Measurements from ENCODE around the gene SRRM4. TPM values are rescaled to one million over a fixed set of nuclear protein-coding genes. Genes with fewer than 3 reads are reported as not detected.

The SRRM4 gene
- total and polyA plus RNA-seq, 12 donors: 0.11 to 4.3 (median 0.67) TPM; not detected in 3

DNA sequence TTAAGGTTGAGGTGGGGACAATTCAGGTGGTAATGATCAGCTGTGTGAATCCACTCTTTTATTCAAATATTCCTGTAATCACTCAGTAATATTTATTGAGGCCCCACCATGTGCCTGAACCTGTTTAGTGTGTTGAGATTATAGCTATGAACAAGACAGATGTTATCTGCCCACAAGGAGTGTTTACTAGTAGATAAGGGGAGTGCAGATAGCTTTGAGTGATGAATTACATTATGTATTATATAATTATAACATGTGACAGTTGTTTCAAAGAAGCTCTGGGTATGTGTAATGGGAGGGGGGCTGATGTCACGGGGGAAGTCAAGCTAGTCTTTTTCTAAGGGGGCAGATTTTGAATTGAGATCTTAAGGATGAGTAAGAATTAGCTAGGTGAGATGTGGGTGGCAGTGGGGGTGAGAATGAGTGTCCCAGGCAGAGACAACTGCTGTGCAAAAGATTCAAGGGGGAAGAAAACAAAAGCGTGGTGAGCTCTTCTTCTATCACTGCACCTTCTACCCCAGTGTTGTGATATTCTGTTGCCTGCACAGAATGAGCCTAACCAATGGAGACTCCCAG, 21.3 kb upstream of the SRRM4 start:
- WGBS, 4 donors: 26 to 61% (median 50%) methylated on average over 2 of the region's 2 CpGs
- Histone ChIP-seq H3K4me3 (no peak overlapping the region), H3K27ac (no peak overlapping the region), H3K4me1 (replicated peaks in 1 of 2) (no peaks in the 10 kb centered on the region), H3K27me3 (no peaks in the 10 kb centered on the region), H3K36me3 (replicated peaks in 1 of 2) (no peaks in the 10 kb centered on the region), H3K9me3 (replicated peaks in 1 of 3) (no peaks in the 10 kb centered on the region)
- intact Hi-C loops (cut with DNase I): no loop called here
- no peak for DNase-seq
- TF ChIP-seq, protein P1, sequence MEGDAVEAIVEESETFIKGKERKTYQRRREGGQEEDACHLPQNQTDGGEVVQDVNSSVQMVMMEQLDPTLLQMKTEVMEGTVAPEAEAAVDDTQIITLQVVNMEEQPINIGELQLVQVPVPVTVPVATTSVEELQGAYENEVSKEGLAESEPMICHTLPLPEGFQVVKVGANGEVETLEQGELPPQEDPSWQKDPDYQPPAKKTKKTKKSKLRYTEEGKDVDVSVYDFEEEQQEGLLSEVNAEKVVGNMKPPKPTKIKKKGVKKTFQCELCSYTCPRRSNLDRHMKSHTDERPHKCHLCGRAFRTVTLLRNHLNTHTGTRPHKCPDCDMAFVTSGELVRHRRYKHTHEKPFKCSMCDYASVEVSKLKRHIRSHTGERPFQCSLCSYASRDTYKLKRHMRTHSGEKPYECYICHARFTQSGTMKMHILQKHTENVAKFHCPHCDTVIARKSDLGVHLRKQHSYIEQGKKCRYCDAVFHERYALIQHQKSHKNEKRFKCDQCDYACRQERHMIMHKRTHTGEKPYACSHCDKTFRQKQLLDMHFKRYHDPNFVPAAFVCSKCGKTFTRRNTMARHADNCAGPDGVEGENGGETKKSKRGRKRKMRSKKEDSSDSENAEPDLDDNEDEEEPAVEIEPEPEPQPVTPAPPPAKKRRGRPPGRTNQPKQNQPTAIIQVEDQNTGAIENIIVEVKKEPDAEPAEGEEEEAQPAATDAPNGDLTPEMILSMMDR (IDR thresholded peaks at IDR 0.05): no peak
- no peak for TF ChIP-seq POLR2A (IDR thresholded peaks at IDR 0.05)

DNA sequence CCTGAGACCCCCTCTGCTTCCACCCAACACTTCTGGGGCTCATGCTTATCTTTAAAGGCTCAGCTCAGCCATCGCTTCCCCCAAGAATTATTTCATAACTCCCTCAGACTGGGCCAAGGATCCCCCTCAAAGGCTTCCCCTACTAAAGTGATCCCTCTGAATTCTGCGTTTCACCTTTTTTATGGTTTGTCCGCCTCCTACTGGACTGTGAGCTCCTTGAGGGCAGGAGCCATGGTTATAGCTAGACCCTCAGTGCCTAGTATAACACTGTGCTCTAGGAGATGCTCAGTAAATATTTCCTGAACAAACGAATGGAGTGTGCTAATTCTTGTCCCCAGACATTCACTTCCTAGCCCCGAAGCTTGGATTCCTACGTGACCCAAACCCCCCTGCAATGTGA, 20.5 kb upstream of the SRRM4 start:
- Histone ChIP-seq H3K4me3 (no peak overlapping the region), H3K27ac (no peak overlapping the region), H3K36me3 (replicated peaks in 1 of 2) (no peaks in the 10 kb centered on the region), H3K9me3 (replicated peaks in 1 of 3) (no peaks in the 10 kb centered on the region), H3K27me3 (no peaks in the 10 kb centered on the region), H3K4me1 (replicated peaks in 1 of 2) (no peaks in the 10 kb centered on the region)
- DNase-seq: no peak
- intact Hi-C loops (cut with DNase I): no loop called here
- no peak for TF ChIP-seq POLR2A (IDR thresholded peaks at IDR 0.05)
- TF ChIP-seq, protein P1 (IDR thresholded peaks at IDR 0.05): no peak
- WGBS, 4 donors: 68 to 76% (median 69%) methylated on average over 6 of the region's 6 CpGs

DNA sequence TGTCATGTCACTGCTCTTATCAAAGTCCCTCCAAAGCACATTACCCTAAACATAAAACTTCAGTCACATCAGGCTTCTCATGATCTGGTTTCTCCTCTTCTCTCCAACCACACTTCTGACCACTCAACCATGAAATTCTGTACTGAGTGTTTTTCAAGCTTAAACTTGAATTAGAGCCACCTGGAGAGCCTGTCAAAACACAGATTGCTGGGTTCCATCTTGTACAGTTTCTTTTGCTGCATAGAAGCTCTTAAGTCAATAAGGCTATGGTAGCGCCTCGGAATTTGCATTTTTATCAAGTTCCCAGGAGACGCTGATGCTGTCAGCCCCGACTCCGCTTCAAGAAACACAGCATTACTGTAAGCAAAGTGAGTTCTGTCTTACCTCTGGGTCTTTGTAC, 16.4 kb upstream of the SRRM4 start:
- 66 to 78% (median 74%) methylated on average over 5 of the region's 5 CpGs for WGBS, 4 donors
- Histone ChIP-seq H3K36me3 (replicated peaks in 1 of 2) (no peaks in the 10 kb centered on the region), H3K4me3 (no peak overlapping the region), H3K27ac (no peak overlapping the region), H3K4me1 (replicated peaks in 1 of 2) (no peaks in the 10 kb centered on the region), H3K9me3 (replicated peaks in 1 of 3) (no peaks in the 10 kb centered on the region), H3K27me3 (peaks cover 6% of the 10 kb centered on the region)
- intact Hi-C loops (cut with DNase I): no loop called here
- no peak for DNase-seq
- TF ChIP-seq, protein P1 (IDR thresholded peaks at IDR 0.05): no peak
- no peak for TF ChIP-seq POLR2A (IDR thresholded peaks at IDR 0.05)

DNA sequence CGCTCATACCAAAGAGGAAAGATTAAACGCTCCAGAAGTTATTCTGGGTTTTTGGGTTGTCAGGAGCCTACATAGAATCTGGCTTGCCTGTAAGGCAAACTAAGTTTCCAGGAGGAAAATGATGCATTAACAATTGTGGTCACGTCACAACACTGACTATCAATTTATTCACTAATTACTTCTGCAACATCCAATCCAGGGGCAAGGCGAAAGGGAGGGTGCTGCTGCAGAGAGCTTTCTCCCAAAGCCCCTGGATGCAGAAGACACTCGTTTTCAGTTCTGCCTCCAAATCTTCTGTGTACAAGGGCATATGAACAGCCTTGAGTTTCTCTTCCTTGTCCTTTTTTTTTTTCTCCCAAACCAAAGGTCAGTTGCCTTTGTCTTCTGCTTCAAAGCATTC, 10.5 kb upstream of the SRRM4 start:
- H3K27ac ChIP-seq: no peak overlapping the region

More for the DNA sequence above, 10.5 kb upstream of the SRRM4 start:
- Histone ChIP-seq H3K27me3 (peaks cover 6% of the 10 kb centered on the region), H3K36me3 (replicated peaks in 1 of 2) (no peaks in the 10 kb centered on the region), H3K4me3 (no peak overlapping the region), H3K9me3 (replicated peaks in 1 of 3) (no peaks in the 10 kb centered on the region), H3K4me1 (replicated peaks in 1 of 2) (no peaks in the 10 kb centered on the region)
- TF ChIP-seq POLR2A (IDR thresholded peaks at IDR 0.05): no peak
- TF ChIP-seq, protein P1 (IDR thresholded peaks at IDR 0.05): no peak
- WGBS, 4 donors: 52 to 57% (median 56%) methylated on average over 5 of the region's 5 CpGs
- intact Hi-C loops (cut with DNase I): loop anchor here in 1 of 2 donors (10.0 kb wide), 1 partner anchor 574 kb away; no protein-coding TSS in a partner anchor
- DNase-seq: no peak
